Measurements from ENCODE around the gene THBS4. TPM values are rescaled to one million over a fixed set of nuclear protein-coding genes. Genes with fewer than 3 reads are reported as not detected.

The THBS4 gene
- total and polyA plus RNA-seq, 2 experiments from 2014 or later, result 0.43 to 0.70 TPM

GRCh38 chr5:80072103-80073073 lies 37.2 kb downstream of the THBS4 start:
- WGBS, 2 experiments (ENCODE audit: low coverage in 1 of 2, low lambda C conversion rate in 2 of 2, missing lambda C conversion rate in 2 of 2), result 59 to 60% methylated on average over 10 of the region's 10 CpGs
- Histone ChIP-seq H3K9me2 (ENCODE audit: insufficient read depth) (no peaks in the 10 kb centered on the region), H3F3A (ENCODE audit: insufficient read depth) (0 out of 2 replicates have a peak, but pooled peaks cover 5% of the 10 kb centered on the region), H3K36me3 (ENCODE audit: low read depth) (no peaks in the 10 kb centered on the region), H2AFZ (no peak overlapping the region), H3K27ac (no peak overlapping the region), H3K4me3 (no peak overlapping the region), H3K27me3 (replicated peaks; ENCODE audit: insufficient read depth) (no peaks in the 10 kb centered on the region), H4K20me1 (ENCODE audit: insufficient read depth) (no peaks in the 10 kb centered on the region), H3K4me2 (ENCODE audit: unreplicated experiment) (no peak overlapping the region), H3K79me2 (ENCODE audit: insufficient read depth) (no peaks in the 10 kb centered on the region), H3K4me1 (ENCODE audit: insufficient read depth) (peaks cover 9% of the 10 kb centered on the region), H3K9me3 (ENCODE audit: low read depth) (no peaks in the 10 kb centered on the region), H3K9ac (no peak overlapping the region)
- TF ChIP-seq EZH2 (IDR thresholded peaks at IDR 0.05; ENCODE audit: insufficient read depth, poor library complexity, severe bottlenecking) (no peak), EZH2phosphoT487 (IDR thresholded peaks at IDR 0.05; ENCODE audit: insufficient read depth, low read depth) (no peak)
- DNase-seq, result peak; percentile 70
- in situ Hi-C loops (cut with MboI), result no loop called here

- Histone ChIP-seq H3K27me3 (replicated peaks; ENCODE audit: insufficient read depth) (no peaks in the 10 kb centered on the region), H3K79me2 (ENCODE audit: insufficient read depth) (no peaks in the 10 kb centered on the region), H4K20me1 (ENCODE audit: insufficient read depth) (no peaks in the 10 kb centered on the region), H3F3A (ENCODE audit: insufficient read depth) (no peaks in the 10 kb centered on the region), H3K4me3 (no peak overlapping the region), H3K9ac (no peak overlapping the region), H3K9me2 (ENCODE audit: insufficient read depth) (no peaks in the 10 kb centered on the region), H3K4me2 (ENCODE audit: unreplicated experiment) (no peak overlapping the region), H3K36me3 (ENCODE audit: low read depth) (no peaks in the 10 kb centered on the region), H3K27ac (no peak overlapping the region), H2AFZ (no peak overlapping the region), H3K4me1 (ENCODE audit: insufficient read depth) (peaks cover 9% of the 10 kb centered on the region), H3K9me3 (ENCODE audit: low read depth) (no peaks in the 10 kb centered on the region)
- 86 to 87% methylated on average over 10 of the region's 10 CpGs for WGBS, 2 experiments (ENCODE audit: low coverage in 1 of 2, low lambda C conversion rate in 2 of 2, missing lambda C conversion rate in 2 of 2)
- in situ Hi-C loops (cut with MboI), result no loop called here
- TF ChIP-seq EZH2phosphoT487 (IDR thresholded peaks at IDR 0.05; ENCODE audit: insufficient read depth, low read depth), result no peak
- no peak for TF ChIP-seq EZH2 (IDR thresholded peaks at IDR 0.05; ENCODE audit: insufficient read depth, poor library complexity, severe bottlenecking)
- no peak for DNase-seq
These were observed 41.2 kb downstream of the THBS4 start for GRCh38 chr5:80076131-80077050.

GRCh38 chr5:80077051-80077714 lies 42.0 kb downstream of the THBS4 start:
- no peak for DNase-seq
- H3K9me3 ChIP-seq (ENCODE audit: low read depth), result no peaks in the 10 kb centered on the region
- no peak overlapping the region for H3K4me3 ChIP-seq
- no peaks in the 10 kb centered on the region for H3K9me2 ChIP-seq (ENCODE audit: insufficient read depth)
- H3K79me2 ChIP-seq (ENCODE audit: insufficient read depth), result no peaks in the 10 kb centered on the region
- no peaks in the 10 kb centered on the region for H3F3A ChIP-seq (ENCODE audit: insufficient read depth)
- H3K4me1 ChIP-seq (ENCODE audit: insufficient read depth), result peaks cover 8% of the 10 kb centered on the region
- H3K4me2 ChIP-seq (ENCODE audit: unreplicated experiment), result no peak overlapping the region
- in situ Hi-C loops (cut with MboI), result no loop called here
- TF ChIP-seq EZH2 (IDR thresholded peaks at IDR 0.05; ENCODE audit: insufficient read depth, poor library complexity, severe bottlenecking) (no peak), EZH2phosphoT487 (IDR thresholded peaks at IDR 0.05; ENCODE audit: insufficient read depth, low read depth) (no peak)
- WGBS, 2 experiments (ENCODE audit: low coverage in 1 of 2, low lambda C conversion rate in 2 of 2, missing lambda C conversion rate in 2 of 2), result 58 to 61% methylated on average over 3 of the region's 3 CpGs
- no peaks in the 10 kb centered on the region for H3K27me3 ChIP-seq (replicated peaks; ENCODE audit: insufficient read depth)
- no peak overlapping the region for H3K27ac ChIP-seq
- H4K20me1 ChIP-seq (ENCODE audit: insufficient read depth), result no peaks in the 10 kb centered on the region
- no peak overlapping the region for H2AFZ ChIP-seq
- no peaks in the 10 kb centered on the region for H3K36me3 ChIP-seq (ENCODE audit: low read depth)
- H3K9ac ChIP-seq, result no peak overlapping the region

GRCh38 chr5:80078921-80079320 lies 43.8 kb downstream of the THBS4 start:
- Histone ChIP-seq H3K36me3 (ENCODE audit: low read depth) (no peaks in the 10 kb centered on the region), H3K4me2 (ENCODE audit: unreplicated experiment) (no peak overlapping the region), H3F3A (ENCODE audit: insufficient read depth) (no peaks in the 10 kb centered on the region), H3K27ac (no peak overlapping the region), H3K9me3 (ENCODE audit: low read depth) (no peaks in the 10 kb centered on the region), H3K9ac (no peak overlapping the region), H3K79me2 (ENCODE audit: insufficient read depth) (no peaks in the 10 kb centered on the region), H3K27me3 (replicated peaks; ENCODE audit: insufficient read depth) (no peaks in the 10 kb centered on the region), H3K9me2 (ENCODE audit: insufficient read depth) (no peaks in the 10 kb centered on the region), H4K20me1 (ENCODE audit: insufficient read depth) (no peaks in the 10 kb centered on the region), H2AFZ (no peak overlapping the region), H3K4me1 (ENCODE audit: insufficient read depth) (peaks cover 4% of the 10 kb centered on the region; the same call in 1 of the 2 replicates), H3K4me3 (no peak overlapping the region)
- in situ Hi-C loops (cut with MboI), result no loop called here
- WGBS, 2 experiments (ENCODE audit: low coverage in 1 of 2, low lambda C conversion rate in 2 of 2, missing lambda C conversion rate in 2 of 2), result 94 to 97% methylated on average over 4 of the region's 4 CpGs
- no peak for DNase-seq
- TF ChIP-seq EZH2 (IDR thresholded peaks at IDR 0.05; ENCODE audit: insufficient read depth, poor library complexity, severe bottlenecking), result no peak
- TF ChIP-seq EZH2phosphoT487 (IDR thresholded peaks at IDR 0.05; ENCODE audit: insufficient read depth, low read depth), result no peak
